ENCODE results near the gene AOPEP.
"Not testable (repeated sequence)": the region's sequence is repeated elsewhere in the genome, so short reads cannot be mapped to it uniquely, and the experiment has no call there.

Gene AOPEP

GRCh38 chr9:94812343-94812742 lies 85.8 kb downstream of the AOPEP start:
- in situ Hi-C loops (cut with MboI; ENCODE audit: low sequenced_read_pairs): no loop called here

DNA sequence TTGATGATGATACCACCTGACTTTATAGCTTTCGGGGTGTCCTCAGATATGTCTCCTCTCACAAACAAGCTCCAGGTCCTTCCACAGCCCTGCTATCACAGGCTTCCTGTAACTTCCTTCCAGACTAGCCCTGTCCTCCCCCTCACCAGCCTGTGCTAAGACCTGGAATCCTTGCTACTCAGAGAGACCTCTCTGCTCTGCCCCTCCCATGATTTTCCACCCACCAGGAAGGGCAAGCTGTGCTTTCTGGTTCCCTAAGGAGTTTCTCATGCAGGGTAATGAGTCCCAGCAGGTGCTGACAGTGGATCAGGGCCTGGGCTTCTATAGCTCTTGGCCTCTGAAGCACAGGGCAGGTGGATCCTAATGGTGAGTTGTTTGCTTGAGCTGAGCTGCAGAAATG lies 86.9 kb downstream of the AOPEP start:
- in situ Hi-C loops (cut with MboI; ENCODE audit: low sequenced_read_pairs): no loop called here

DNA sequence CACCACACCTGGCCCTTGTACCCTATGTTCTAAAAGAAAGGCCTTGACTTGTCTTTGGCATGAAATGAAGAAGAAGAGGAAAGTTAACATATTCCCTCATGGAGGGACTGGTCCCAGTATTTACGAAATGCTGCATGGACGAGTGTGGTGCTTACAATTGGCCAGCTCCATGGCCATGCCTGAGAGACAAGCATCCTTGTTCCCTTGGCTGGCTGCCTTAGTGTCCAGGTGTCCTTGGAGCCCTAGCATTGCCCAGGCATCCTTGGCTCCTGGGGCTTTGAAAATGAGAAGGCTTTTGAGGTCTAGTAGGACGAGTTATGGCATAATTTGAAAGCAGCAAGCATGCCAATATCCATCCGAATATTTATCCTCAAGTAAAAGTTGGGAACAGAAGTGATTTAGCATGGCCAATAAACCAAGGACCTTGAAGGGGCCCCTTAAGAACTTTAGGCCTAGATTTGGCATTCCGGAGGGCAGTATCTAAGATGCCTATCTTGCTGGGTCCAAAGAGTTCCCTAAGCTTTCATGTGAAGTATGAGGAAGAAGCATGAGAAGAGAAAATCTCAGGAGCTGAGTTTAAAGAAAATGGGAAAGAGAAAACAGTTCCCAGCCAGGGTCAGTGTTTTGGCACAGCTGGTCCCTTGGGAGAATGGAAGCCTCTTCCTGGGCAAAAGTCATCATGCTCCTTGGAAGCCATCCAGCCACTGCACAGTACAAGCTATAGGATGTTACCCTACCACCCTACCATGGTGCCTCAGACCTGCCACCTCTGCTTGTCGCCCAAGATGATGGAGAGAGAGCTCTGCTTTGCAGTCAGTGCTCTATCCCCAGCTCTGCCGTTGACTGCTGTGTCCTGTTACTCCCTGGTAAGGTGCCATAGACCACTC lies 91.0 kb downstream of the AOPEP start:
- in situ Hi-C loops (cut with MboI; ENCODE audit: low sequenced_read_pairs): no loop called here

DNA sequence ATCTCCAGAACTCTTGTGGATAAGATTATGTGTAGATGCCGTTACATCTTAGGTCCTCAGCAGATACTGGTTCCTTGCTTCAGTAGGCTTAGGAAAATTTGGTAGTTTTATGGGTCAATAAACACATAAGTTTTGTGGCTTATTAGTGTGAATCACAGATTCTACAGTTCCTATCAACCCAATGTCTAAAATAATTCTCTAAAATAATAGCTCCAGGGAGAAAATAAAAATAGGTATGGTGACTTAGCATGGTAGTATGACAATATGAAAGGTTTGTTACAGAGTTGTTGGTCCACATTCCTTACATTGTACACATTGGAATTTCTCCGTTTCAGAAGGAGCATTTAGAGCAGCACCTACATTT lies 91.7 kb downstream of the AOPEP start:
- in situ Hi-C loops (cut with MboI; ENCODE audit: low sequenced_read_pairs): no loop called here

- in situ Hi-C loops (cut with MboI; ENCODE audit: low sequenced_read_pairs): no loop called here
These were observed 92.7 kb downstream of the AOPEP start for GRCh38 chr9:94819161-94819687.

GRCh38 chr9:94821098-94821887 lies 94.8 kb downstream of the AOPEP start:
- in situ Hi-C loops (cut with MboI; ENCODE audit: low sequenced_read_pairs): no loop called here

GRCh38 chr9:94822273-94822672 lies 95.8 kb downstream of the AOPEP start:
- in situ Hi-C loops (cut with MboI; ENCODE audit: low sequenced_read_pairs): no loop called here

DNA sequence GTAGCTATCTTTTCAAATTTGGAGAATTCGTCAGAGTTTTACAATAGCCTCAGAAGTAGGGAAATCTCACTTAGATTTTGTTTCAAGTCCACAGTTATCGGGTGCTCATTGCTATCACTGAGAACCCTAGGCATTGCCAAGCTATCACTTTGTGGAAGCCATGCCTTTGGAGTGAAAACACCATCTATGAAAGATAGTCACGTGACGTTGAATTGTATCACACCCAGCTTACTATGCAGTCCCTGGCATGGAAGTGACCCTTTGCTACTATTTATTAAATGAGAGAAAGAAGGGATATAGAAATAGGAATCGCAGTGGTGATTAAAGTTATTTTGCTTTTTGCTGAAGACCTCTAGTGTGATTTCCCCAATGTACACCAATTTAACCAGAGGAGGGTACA lies 97.2 kb downstream of the AOPEP start:
- in situ Hi-C loops (cut with MboI; ENCODE audit: low sequenced_read_pairs): no loop called here

DNA sequence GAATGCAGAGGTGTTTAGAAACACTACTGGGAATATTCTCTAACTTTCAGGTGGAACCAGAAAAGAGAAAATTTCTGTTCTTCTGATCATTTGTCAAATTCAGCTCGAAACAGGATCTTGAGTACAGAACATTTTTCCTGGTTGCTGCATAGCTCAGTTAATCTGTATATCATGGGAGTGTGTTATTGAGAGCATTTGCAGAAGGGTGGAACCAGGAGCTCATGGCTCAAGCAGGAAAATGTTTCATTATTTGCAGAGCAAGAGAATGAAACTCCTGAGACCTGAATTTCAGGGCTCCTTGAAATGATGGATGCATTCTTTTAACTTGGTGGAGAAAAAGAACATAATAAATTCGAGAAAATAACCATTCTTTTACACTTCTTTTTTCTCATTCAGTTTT lies 97.9 kb downstream of the AOPEP start:
- in situ Hi-C loops (cut with MboI; ENCODE audit: low sequenced_read_pairs): no loop called here

GRCh38 chr9:94824913-94825610 lies 98.6 kb downstream of the AOPEP start:
- in situ Hi-C loops (cut with MboI; ENCODE audit: low sequenced_read_pairs): no loop called here

- in situ Hi-C loops (cut with MboI; ENCODE audit: low sequenced_read_pairs): no loop called here
These were observed 99.1 kb downstream of the AOPEP start for GRCh38 chr9:94825611-94825958.

- in situ Hi-C loops (cut with MboI; ENCODE audit: low sequenced_read_pairs): no loop called here
These were observed 99.5 kb downstream of the AOPEP start for GRCh38 chr9:94826044-94826443.

- in situ Hi-C loops (cut with MboI; ENCODE audit: low sequenced_read_pairs): no loop called here
These were observed 100.3 kb downstream of the AOPEP start for GRCh38 chr9:94826644-94827410.

DNA sequence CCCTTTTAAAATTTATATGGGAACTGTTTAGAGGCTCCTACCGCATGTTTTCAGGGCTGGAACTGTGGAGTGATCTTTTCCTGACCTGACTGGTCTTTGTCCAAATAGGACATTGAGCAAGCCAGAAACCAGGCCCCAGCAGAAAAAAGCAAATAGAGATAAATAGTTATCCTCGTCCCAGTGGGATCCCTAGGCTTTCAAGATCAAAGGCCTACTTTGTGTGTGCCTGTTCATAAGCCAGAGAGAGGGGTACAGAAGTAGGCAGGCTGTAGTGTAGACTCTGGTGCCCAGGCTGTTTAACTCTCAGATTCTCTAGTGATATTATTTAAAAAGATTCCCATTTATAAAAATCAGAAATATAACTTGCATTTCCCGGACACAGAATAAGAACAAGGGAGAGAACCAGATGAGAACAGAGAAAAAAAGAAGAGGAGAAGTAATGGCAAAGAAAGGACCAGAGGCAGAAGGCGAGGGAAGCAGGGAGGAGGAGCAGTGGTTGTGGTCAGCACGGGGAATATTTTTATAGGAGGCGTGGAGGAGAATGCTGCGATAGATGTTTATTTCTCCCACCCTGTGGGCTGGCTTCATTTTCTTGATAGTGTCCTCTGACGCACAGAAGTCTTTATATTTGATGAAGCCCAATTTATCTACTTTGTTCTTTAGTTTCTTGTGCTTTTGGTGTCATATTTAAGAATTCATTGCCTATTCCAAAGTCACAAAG lies 101.2 kb downstream of the AOPEP start:
- in situ Hi-C loops (cut with MboI; ENCODE audit: low sequenced_read_pairs): no loop called here

- in situ Hi-C loops (cut with MboI; ENCODE audit: low sequenced_read_pairs): no loop called here
These were observed 103.0 kb downstream of the AOPEP start for GRCh38 chr9:94829380-94830070.

DNA sequence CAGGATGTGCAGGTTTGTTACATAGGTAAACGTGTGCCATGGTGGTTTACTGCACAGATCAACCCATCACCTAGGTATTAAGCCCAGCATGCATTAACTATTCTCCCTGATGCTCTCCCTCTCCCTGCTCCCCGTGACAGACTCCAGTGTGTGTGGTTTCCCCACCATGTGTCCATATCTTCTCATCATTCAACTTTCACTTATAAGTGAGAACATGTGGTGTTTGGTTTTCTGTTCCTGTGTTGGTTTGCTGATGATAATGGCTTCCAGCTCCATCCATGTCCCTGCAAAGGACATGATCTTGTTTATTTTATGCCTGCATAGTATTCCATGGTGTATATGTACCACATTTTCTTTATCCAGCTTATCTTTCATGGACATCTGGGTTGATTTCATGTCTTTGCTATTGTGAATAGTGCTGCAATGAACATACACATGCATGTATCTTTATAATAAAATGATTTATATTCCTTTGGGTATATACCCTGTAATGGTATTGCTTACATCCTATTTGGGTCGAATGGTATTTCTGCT lies 103.6 kb downstream of the AOPEP start:
- in situ Hi-C loops (cut with MboI; ENCODE audit: low sequenced_read_pairs): not testable (repeated sequence)

- in situ Hi-C loops (cut with MboI; ENCODE audit: low sequenced_read_pairs): no loop called here
These were observed 107.3 kb downstream of the AOPEP start for GRCh38 chr9:94833802-94834201.

GRCh38 chr9:94837404-94837803 lies 110.9 kb downstream of the AOPEP start:
- in situ Hi-C loops (cut with MboI; ENCODE audit: low sequenced_read_pairs): no loop called here

GRCh38 chr9:94839398-94839797 lies 112.9 kb downstream of the AOPEP start:
- in situ Hi-C loops (cut with MboI; ENCODE audit: low sequenced_read_pairs): no loop called here

Data from hTERT RPE-1 (cell line).